Neural crest cell (in vitro differentiated cells): Measurements from ENCODE around the gene OPN3. TPM values are rescaled to one million over a fixed set of nuclear protein-coding genes. Genes with fewer than 3 reads are reported as not detected.
"Not testable (repeated sequence)": the region's sequence is repeated elsewhere in the genome, so short reads cannot be mapped to it uniquely, and the experiment has no call there.

ENCODE experiments used
- DNase-seq: peaks from one replicate; pipeline ENCODE4 v3.0.0; 2021; ENCODE audit warnings: low read depth, mixed read lengths, low spot score
- H3K27ac Mint-ChIP-seq: one replicate; pipeline ENCODE4 v1.8.0; 2021; ENCODE audit warnings: mild to moderate bottlenecking, mixed read lengths; ENCODE audit not compliant: unreplicated experiment
- H3K27me3 Mint-ChIP-seq: 2 replicates; pipeline ENCODE4 v1.8.0; 2021; ENCODE audit warnings: low read depth, mild to moderate bottlenecking, mixed read lengths
- H3K36me3 Mint-ChIP-seq: 2 replicates; pipeline ENCODE4 v1.8.0; 2021; ENCODE audit warnings: low read depth, mild to moderate bottlenecking, mixed read lengths
- H3K4me1 Mint-ChIP-seq: 2 replicates; pipeline ENCODE4 v1.8.0; 2021; ENCODE audit warnings: mixed read lengths
- H3K4me3 Mint-ChIP-seq: one replicate; pipeline ENCODE4 v1.8.0; 2021; ENCODE audit warnings: mild to moderate bottlenecking, mixed read lengths
- H3K9me3 Mint-ChIP-seq: 2 replicates; pipeline ENCODE4 v1.8.0; 2021; ENCODE audit warnings: mixed read lengths
- CTCF ChIP-seq: fragments of 200-600 bp; sonication (generic); conservative IDR thresholded peaks from 2 replicates; pipeline ENCODE4 v1.5.0; 2021; ENCODE audit warnings: antibody characterized with exemption, mild to moderate bottlenecking
- total RNA-seq: library from RNA; stranded (reverse); gene quantifications from 2 replicates; pipeline ENCODE4 v1.2.1, GENCODE V29; 2021

OPN3 gene
- total RNA-seq, 1 donor from 2014 or later: 31.2 TPM

GRCh38 chr1:241672301-241672700 is 32.1 kb upstream of the OPN3 start:
- no peak for DNase-seq
- TF ChIP-seq CTCF: no peak
- Mint-ChIP-seq H3K27me3 (peaks cover 7% of the 10 kb centered on the region), H3K4me1 (no peaks in the 10 kb centered on the region), H3K36me3 (no peaks in the 10 kb centered on the region), H3K4me3 (no peak overlapping the region), H3K9me3 (no peaks in the 10 kb centered on the region), H3K27ac (no peak overlapping the region)

GRCh38 chr1:241666419-241666818 is 26.2 kb upstream of the OPN3 start:
- Mint-ChIP-seq H3K9me3 (no peaks in the 10 kb centered on the region), H3K36me3 (no peaks in the 10 kb centered on the region), H3K27me3 (no peaks in the 10 kb centered on the region), H3K4me3 (no peak overlapping the region), H3K4me1 (no peaks in the 10 kb centered on the region), H3K27ac (no peak overlapping the region)
- no peak for DNase-seq
- no peak for TF ChIP-seq CTCF

- H3K36me3 Mint-ChIP-seq: no peaks in the 10 kb centered on the region
- TF ChIP-seq CTCF: no peak
- H3K27me3 Mint-ChIP-seq: no peaks in the 10 kb centered on the region
- DNase-seq: no peak
- H3K27ac Mint-ChIP-seq: no peak overlapping the region
- no peaks in the 10 kb centered on the region for H3K9me3 Mint-ChIP-seq
- no peaks in the 10 kb centered on the region for H3K4me1 Mint-ChIP-seq
- H3K4me3 Mint-ChIP-seq: no peak overlapping the region
Measured at GRCh38 chr1:241660424-241660972, 20.3 kb upstream of the OPN3 start.

- not testable (repeated sequence) for H3K4me3 Mint-ChIP-seq, H3K9me3 Mint-ChIP-seq, H3K4me1 Mint-ChIP-seq, H3K27ac Mint-ChIP-seq, DNase-seq, H3K27me3 Mint-ChIP-seq, H3K36me3 Mint-ChIP-seq
Measured at GRCh38 chr1:241659016-241659415, 18.8 kb upstream of the OPN3 start.

- Mint-ChIP-seq H3K27ac (no peak overlapping the region), H3K27me3 (no peaks in the 10 kb centered on the region), H3K4me1 (no peaks in the 10 kb centered on the region), H3K4me3 (no peak overlapping the region), H3K36me3 (no peaks in the 10 kb centered on the region), H3K9me3 (no peaks in the 10 kb centered on the region)
- no peak for DNase-seq
- no peak for TF ChIP-seq CTCF
Measured at GRCh38 chr1:241658081-241658793, 18.1 kb upstream of the OPN3 start.

GRCh38 chr1:241654641-241655040 is 14.5 kb upstream of the OPN3 start:
- no peak for TF ChIP-seq CTCF
- Mint-ChIP-seq H3K4me3 (no peak overlapping the region), H3K4me1 (no peaks in the 10 kb centered on the region), H3K9me3 (peaks cover 2% of the 10 kb centered on the region), H3K36me3 (no peaks in the 10 kb centered on the region), H3K27ac (no peak overlapping the region), H3K27me3 (no peaks in the 10 kb centered on the region)
- DNase-seq: no peak
